IMR-90 (cell line): Measurements from ENCODE around the gene HNF1B. TPM values are rescaled to one million over a fixed set of nuclear protein-coding genes. Genes with fewer than 3 reads are reported as not detected.

ENCODE experiments used
- ATAC-seq: fragments of 200-7000 bp; cut with Tn5 transposase; 2 replicates; pipeline ENCODE4 v1.9.1; 2020; ENCODE audit warnings: low read depth, mild to moderate bottlenecking, moderate library complexity
- BruUV-seq: library from RNA; stranded (reverse); fragments of 400-500 nt; replicated peaks from 2 replicates; lab custom pipeline; 2021; lab: Mats Ljungman, UMichigan
- CTCF ChIA-PET: fragments of 300-600 bp; formaldehyde crosslinking; extraction: SDS; loops from one replicate; lab custom pipeline; 2021; ENCODE audit warnings: antibody characterized with exemption; lab: Yijun Ruan, JAX
- POLR2A ChIA-PET: fragments of 300-600 bp; sonication (Branson Sonifier 250); formaldehyde crosslinking; loops from one replicate; lab custom pipeline; 2022; ENCODE audit warnings: antibody characterized with exemption; ENCODE audit not compliant: unreplicated experiment; lab: Charles Lee
- DNase-seq: peaks from one replicate; pipeline ENCODE4 v3.0.0; 2013
- H2AFZ ChIP-seq: replicated peaks from 2 replicates; pipeline ENCODE3; 2013; ENCODE audit warnings: low read length, mild to moderate bottlenecking; ENCODE audit not compliant: poor library complexity
- H2AK5ac ChIP-seq: 2 replicates; pipeline ENCODE4 v1.6.1; 2013; ENCODE audit warnings: low read depth, low read length, inconsistent platforms
- H2AK9ac ChIP-seq: replicated peaks from 2 replicates; pipeline ENCODE3; 2013; ENCODE audit warnings: mild to moderate bottlenecking, low read depth, low read length, moderate library complexity; ENCODE audit not compliant: poor library complexity
- H2BK120ac ChIP-seq: 2 replicates; pipeline ENCODE4 v1.6.1; 2013; ENCODE audit warnings: low read depth, low read length, inconsistent platforms
- H2BK15ac ChIP-seq: 3 replicates; pipeline ENCODE4 v1.6.1; 2013; ENCODE audit warnings: low read depth, low read length, inconsistent platforms
- H2BK20ac ChIP-seq: 2 replicates; pipeline ENCODE4 v1.6.1; 2013; ENCODE audit warnings: low read depth, mild to moderate bottlenecking, inconsistent platforms, low read length, moderate library complexity
- H2BK5ac ChIP-seq: 2 replicates; pipeline ENCODE4 v1.6.1; 2013; ENCODE audit warnings: mild to moderate bottlenecking, low read depth, low read length, inconsistent platforms; ENCODE audit not compliant: poor library complexity, severe bottlenecking
- H3K14ac ChIP-seq: replicated peaks from 2 replicates; pipeline ENCODE4 v1.6.1; 2013; ENCODE audit warnings: low read depth, low read length, inconsistent platforms
- H3K18ac ChIP-seq: 2 replicates; pipeline ENCODE4 v1.6.1; 2013; ENCODE audit warnings: low read depth, low read length, control low read depth
- H3K23ac ChIP-seq: 2 replicates; pipeline ENCODE4 v1.6.1; 2013; ENCODE audit warnings: low read depth, low read length, inconsistent platforms
- H3K27ac ChIP-seq: 2 replicates; pipeline ENCODE4 v1.5.1; 2013; ENCODE audit warnings: mild to moderate bottlenecking, control low read depth, low read length; ENCODE audit not compliant: insufficient read depth
- H3K27me3 ChIP-seq: 2 replicates; pipeline ENCODE4 v1.6.1; 2013; ENCODE audit warnings: low read length; ENCODE audit not compliant: control insufficient read depth, insufficient read depth
- H3K36me3 ChIP-seq: 2 replicates; pipeline ENCODE4 v1.6.1; 2013; ENCODE audit warnings: low read length, mixed read lengths; ENCODE audit not compliant: control insufficient read depth, insufficient read depth
- H3K4ac ChIP-seq: 2 replicates; pipeline ENCODE4 v1.6.1; 2013; ENCODE audit warnings: low read depth, low read length, inconsistent platforms
- H3K4me1 ChIP-seq: 2 replicates; pipeline ENCODE4 v1.6.1; 2013; ENCODE audit warnings: low read length, mixed read lengths; ENCODE audit not compliant: control insufficient read depth, insufficient read depth
- H3K4me2 ChIP-seq: 2 replicates; pipeline ENCODE4 v1.6.1; 2013; ENCODE audit warnings: low read depth, mild to moderate bottlenecking, control low read depth, low read length, moderate library complexity
- H3K4me3 ChIP-seq: 2 replicates; pipeline ENCODE4 v1.5.1; 2013; ENCODE audit warnings: low read depth, mild to moderate bottlenecking, control low read depth, low read length, moderate library complexity; ENCODE audit not compliant: insufficient read depth
- H3K56ac ChIP-seq: 2 replicates; pipeline ENCODE4 v1.6.1; 2013; ENCODE audit warnings: low read length, inconsistent platforms; ENCODE audit not compliant: insufficient read depth; ENCODE audit errors: extremely low read depth
- H3K79me1 ChIP-seq, 2 experiments: 2 replicates each; pipeline ENCODE4 v1.6.1; 2013; ENCODE audit warnings: low read length in 2 of 2, inconsistent platforms in 1 of 2, low read depth in 1 of 2
- H3K9ac ChIP-seq: 2 replicates; pipeline ENCODE4 v1.6.1; 2013; ENCODE audit warnings: low read depth, low read length, control low read depth
- H3K9me1 ChIP-seq: 2 replicates; pipeline ENCODE4 v1.6.1; 2013; ENCODE audit warnings: low read length, inconsistent platforms; ENCODE audit not compliant: insufficient read depth
- H3K9me3 ChIP-seq: 2 replicates; pipeline ENCODE4 v1.6.1; 2013; ENCODE audit warnings: low read length; ENCODE audit not compliant: control insufficient read depth, insufficient read depth
- H4K20me1 ChIP-seq: 2 replicates; pipeline ENCODE4 v1.6.1; 2013; ENCODE audit warnings: low read length, inconsistent platforms; ENCODE audit not compliant: insufficient read depth
- H4K5ac ChIP-seq: 2 replicates; pipeline ENCODE4 v1.6.1; 2013; ENCODE audit warnings: mild to moderate bottlenecking, low read depth, low read length, control low read depth
- H4K8ac ChIP-seq, 2 experiments: 2 replicates each; pipeline ENCODE4 v1.6.1; 2013; ENCODE audit warnings: low read depth in 2 of 2, low read length in 2 of 2, control low read depth in 1 of 2, inconsistent platforms in 1 of 2
- H4K91ac ChIP-seq: 2 replicates; pipeline ENCODE4 v1.6.1; 2013; ENCODE audit warnings: low read depth, low read length, inconsistent platforms; ENCODE audit not compliant: insufficient read depth
- BHLHE40 ChIP-seq: fragments of 150-350 bp; IDR thresholded peaks from 2 replicates; pipeline ENCODE4 v1.6.1; 2016; ENCODE audit warnings: mild to moderate bottlenecking, low read depth, low read length
- CHD1 ChIP-seq: IDR thresholded peaks from 2 replicates; pipeline ENCODE4 v1.6.1; 2012; ENCODE audit warnings: low read depth, low read length, improper control_type of control experiment
- MAFK ChIP-seq: IDR thresholded peaks from 2 replicates; pipeline ENCODE4 v1.6.1; 2012; ENCODE audit warnings: low read depth, low read length, improper control_type of control experiment
- MAZ ChIP-seq: IDR thresholded peaks from 2 replicates; pipeline ENCODE4 v1.6.1; 2012; ENCODE audit warnings: low read depth, mild to moderate bottlenecking, low read length, improper control_type of control experiment, moderate library complexity, borderline replicate concordance
- MXI1 ChIP-seq: IDR thresholded peaks from 2 replicates; pipeline ENCODE4 v1.6.1; 2012; ENCODE audit warnings: low read depth, mild to moderate bottlenecking, low read length, moderate library complexity, borderline replicate concordance
- POLR2A ChIP-seq: IDR thresholded peaks from 2 replicates; pipeline ENCODE4 v1.6.1; 2012; ENCODE audit warnings: mild to moderate bottlenecking, low read depth, low read length
- RAD21 ChIP-seq: IDR thresholded peaks from 2 replicates; pipeline ENCODE4 v1.6.1; 2012; ENCODE audit warnings: low read length, improper control_type of control experiment
- RCOR1 ChIP-seq: IDR thresholded peaks from 2 replicates; pipeline ENCODE4 v1.6.1; 2012; ENCODE audit warnings: mild to moderate bottlenecking, low read length, improper control_type of control experiment; ENCODE audit not compliant: insufficient replicate concordance
- WGBS, 2 experiments: methylation state at CpG; one replicate each; pipeline versions ENCODE4 v1.1.5 to v1.1.7; 2013; ENCODE audit warnings: missing lambda C conversion rate in 2 of 2; ENCODE audit not compliant: insufficient read length in 1 of 2; ENCODE audit errors: extremely low coverage in 2 of 2; 5-methylcytosine and 5-hydroxymethylcytosine counted together
- dilution Hi-C: fragments of 300-500 bp; cut with HindIII; formaldehyde crosslinking; loops from one replicate; pipeline ENCODE4 v1.14.3; 2018; ENCODE audit warnings: low sequenced_read_pairs; ENCODE audit not compliant: unreplicated experiment
- in situ Hi-C: fragments of 300-500 bp; cut with MboI; formaldehyde crosslinking; loops from 3 replicates; pipeline ENCODE4 v1.14.3; 2019; ENCODE audit warnings: low sequenced_read_pairs, inconsistent platforms, mixed read lengths
- intact Hi-C: fragments of 100-400 bp; cut with micrococcal nuclease; formaldehyde crosslinking; loops from 2 replicates; pipeline ENCODE4 v1.10.0; 2022
- polyA plus RNA-seq, 3 experiments: library from polyadenylated mRNA; depleted of rRNA; stranded (reverse); fragments of >200 nt; gene quantifications; 2 replicates each; pipeline ENCODE4 v1.2.3, GENCODE V29; 2012; ENCODE audit warnings: low replicate concordance in 1 of 3
- total RNA-seq: library from RNA; depleted of rRNA; stranded (reverse); fragments of >200 nt; gene quantifications from 2 replicates; pipeline ENCODE4 v1.2.3, GENCODE V29; 2012
- TF ChIP-seq, protein P1 (sequence below): fragments of 150-350 bp; IDR thresholded peaks from 2 replicates; pipeline ENCODE4 v1.6.1; 2017; ENCODE audit warnings: mild to moderate bottlenecking, antibody characterized with exemption, low read length, low read depth

HNF1B gene
- total and polyA plus RNA-seq, 2 of the 4 experiments (the other 2 are of a cell fraction) = not detected

GRCh38 chr17:37750292-37750691 lies 5.4 kb upstream of the HNF1B start:
- Histone ChIP-seq H2AK9ac (no peak overlapping the region), H3K27me3 (peaks cover 35% of the 10 kb centered on the region), H4K91ac (no peak overlapping the region), H2BK20ac (no peak overlapping the region), H3K79me1 (no peaks in the 10 kb centered on the region), H2AFZ (no peak overlapping the region), H2BK120ac (no peak overlapping the region), H3K4me3 (no peak overlapping the region), H3K9me1 (peaks cover 8% of the 10 kb centered on the region; the same call in 1 of the 2 replicates), H3K23ac (no peak overlapping the region), H3K4ac (no peak overlapping the region), H3K14ac (no peak overlapping the region), H2AK5ac (no peak overlapping the region), H2BK5ac (no peak overlapping the region), H3K36me3 (no peaks in the 10 kb centered on the region), H3K56ac (no peak overlapping the region), H2BK15ac (no peak overlapping the region), H3K27ac (no peak overlapping the region), H3K4me1 (peaks cover 7% of the 10 kb centered on the region; the same call in 1 of the 2 replicates), H3K18ac (no peak overlapping the region), H3K9ac (no peak overlapping the region), H4K20me1 (no peaks in the 10 kb centered on the region), H3K4me2 (no peak overlapping the region), H4K5ac (no peak overlapping the region), H4K8ac (no peak overlapping the region), H3K9me3 (no peaks in the 10 kb centered on the region)
- DNase-seq (no peak), ATAC-seq (no peak)
- BruUV-seq = no TSS peak
- WGBS, 2 experiments = no CpG with 5 or more reads among the region's 5 CpGs
- TF ChIP-seq MXI1 = no peak
- TF ChIP-seq RCOR1 = no peak
- TF ChIP-seq, protein P1, sequence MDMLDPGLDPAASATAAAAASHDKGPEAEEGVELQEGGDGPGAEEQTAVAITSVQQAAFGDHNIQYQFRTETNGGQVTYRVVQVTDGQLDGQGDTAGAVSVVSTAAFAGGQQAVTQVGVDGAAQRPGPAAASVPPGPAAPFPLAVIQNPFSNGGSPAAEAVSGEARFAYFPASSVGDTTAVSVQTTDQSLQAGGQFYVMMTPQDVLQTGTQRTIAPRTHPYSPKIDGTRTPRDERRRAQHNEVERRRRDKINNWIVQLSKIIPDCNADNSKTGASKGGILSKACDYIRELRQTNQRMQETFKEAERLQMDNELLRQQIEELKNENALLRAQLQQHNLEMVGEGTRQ = no peak
- no peak for TF ChIP-seq POLR2A
- no peak for TF ChIP-seq CHD1
- TF ChIP-seq MAZ = no peak
- TF ChIP-seq BHLHE40 = no peak
- no peak for TF ChIP-seq MAFK
- TF ChIP-seq RAD21 = no peak
- in situ Hi-C loops (loop anchor here (10.0 kb wide), 1 partner anchor 65 kb away; no protein-coding TSS in a partner anchor), dilution Hi-C loops (no loop called here), intact Hi-C loops (no loop called here)
- CTCF ChIA-PET = interaction anchor here (0.8 kb wide), 1 partner anchor 19 kb away, joined by 3 read pairs; no protein-coding TSS in a partner anchor
- POLR2A ChIA-PET = no interaction called here
